OCI-M2 (cell line): ENCODE measurements around the gene MLH1.
"Not testable (repeated sequence)": the region's sequence is repeated elsewhere in the genome, so short reads cannot be mapped to it uniquely, and the experiment has no call there.

Experiments
- DNase-seq: peaks from one replicate; lab custom pipeline; 2025; ENCODE audit not compliant: unreplicated experiment; lab: John Stamatoyannopoulos, UW

The MLH1 gene

GRCh38 chr3:36993326-36994283 is at the start of gene MLH1:
MLH1 (plus strand) TSS chr3:36993518; CDS start chr3:36993548, 30 bp downstream.
- no peak for DNase-seq

GRCh38 chr3:36943601-36944000 is 49.7 kb upstream of the MLH1 start:
- no peak for DNase-seq

GRCh38 chr3:36944012-36944640 is 49.2 kb upstream of the MLH1 start:
- DNase-seq, result no peak

- DNase-seq, result no peak
Observed at GRCh38 chr3:36944641-36945270, 48.6 kb upstream of the MLH1 start, which contains the start of gene TRANK1. TRANK1 (minus strand) TSS chr3:36945054; CDS start chr3:36944809, 245 bp downstream.

GRCh38 chr3:36945333-36945980 is 47.9 kb upstream of the MLH1 start:
- no peak for DNase-seq

GRCh38 chr3:36947814-36948213 is 45.5 kb upstream of the MLH1 start:
- DNase-seq, result not testable (repeated sequence)

- DNase-seq, result peak; percentile 15
Observed at GRCh38 chr3:36954452-36955134, 38.7 kb upstream of the MLH1 start.

- no peak for DNase-seq
Observed at GRCh38 chr3:36956155-36956554, 37.2 kb upstream of the MLH1 start.

- no peak for DNase-seq
Observed at GRCh38 chr3:36957063-36957462, 36.3 kb upstream of the MLH1 start.

GRCh38 chr3:36957862-36958686 is 35.2 kb upstream of the MLH1 start:
- DNase-seq, result peak; percentile 69

- no peak for DNase-seq
Observed at GRCh38 chr3:36959821-36960220, 33.5 kb upstream of the MLH1 start.

- DNase-seq, result no peak
Observed at GRCh38 chr3:36960502-36960901, 32.8 kb upstream of the MLH1 start.

GRCh38 chr3:36963008-36963407 is 30.3 kb upstream of the MLH1 start:
- DNase-seq, result not testable (repeated sequence)

GRCh38 chr3:36964331-36964730 is 29.0 kb upstream of the MLH1 start:
- no peak for DNase-seq

- no peak for DNase-seq
Observed at GRCh38 chr3:36964817-36965216, 28.5 kb upstream of the MLH1 start.

- DNase-seq, result no peak
Observed at GRCh38 chr3:36965440-36965839, 27.9 kb upstream of the MLH1 start.

GRCh38 chr3:36969085-36969484 is 24.2 kb upstream of the MLH1 start:
- DNase-seq, result no peak

- DNase-seq, result peak; percentile 93
Observed at GRCh38 chr3:36969540-36970432, 23.5 kb upstream of the MLH1 start.

GRCh38 chr3:36972163-36972562 is 21.2 kb upstream of the MLH1 start:
- DNase-seq, result no peak
